Neuron (in vitro differentiated cells): Measurements from ENCODE around the gene DDHD1.

Experiments
- H2AFZ ChIP-seq: one replicate; pipeline ENCODE4 v1.6.1; 2013; ENCODE audit warnings: low read depth, mild to moderate bottlenecking, inconsistent platforms, low read length, moderate library complexity
- H3K27me3 ChIP-seq: one replicate; pipeline ENCODE4 v1.6.1; 2013; ENCODE audit warnings: low read length; ENCODE audit not compliant: insufficient read depth
- H3K36me3 ChIP-seq: one replicate; pipeline ENCODE4 v1.6.1; 2013; ENCODE audit warnings: low read length; ENCODE audit not compliant: insufficient read depth
- H3K4me1 ChIP-seq: one replicate; pipeline ENCODE4 v1.6.1; 2013; ENCODE audit warnings: low read length; ENCODE audit not compliant: insufficient read depth
- H3K4me3 ChIP-seq: 2 replicates; pipeline ENCODE4 v1.5.1; 2013; ENCODE audit warnings: mild to moderate bottlenecking, low read length, moderate library complexity
- H3K9me3 ChIP-seq: one replicate; pipeline ENCODE4 v1.6.1; 2013; ENCODE audit warnings: low read length

Gene DDHD1

DNA sequence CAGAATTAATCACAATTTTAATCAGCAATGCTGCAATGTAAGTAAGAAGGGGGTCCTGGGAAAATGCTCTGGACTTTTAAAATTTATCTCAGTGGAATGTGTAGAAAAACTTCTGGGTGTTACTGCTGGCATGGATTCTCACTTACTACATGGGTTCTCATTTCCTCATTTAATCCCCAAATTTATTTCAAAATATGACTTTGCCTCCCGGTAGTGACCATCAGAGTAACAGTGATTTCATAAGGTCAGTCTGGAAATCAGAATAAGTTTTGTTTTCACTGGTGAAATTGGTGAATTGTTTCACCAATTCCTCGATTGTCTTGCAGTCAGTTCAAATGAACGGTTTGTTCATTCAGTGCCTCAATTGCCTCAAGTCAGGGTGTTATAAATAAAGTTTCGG lies 22.3 kb upstream of the DDHD1 start:
- Histone ChIP-seq H3K36me3 (no peaks in the 10 kb centered on the region), H3K4me1 (peaks cover 5% of the 10 kb centered on the region), H3K27me3 (no peaks in the 10 kb centered on the region), H3K4me3 (no peak overlapping the region), H3K9me3 (no peaks in the 10 kb centered on the region), H2AFZ (no peak overlapping the region)

DNA sequence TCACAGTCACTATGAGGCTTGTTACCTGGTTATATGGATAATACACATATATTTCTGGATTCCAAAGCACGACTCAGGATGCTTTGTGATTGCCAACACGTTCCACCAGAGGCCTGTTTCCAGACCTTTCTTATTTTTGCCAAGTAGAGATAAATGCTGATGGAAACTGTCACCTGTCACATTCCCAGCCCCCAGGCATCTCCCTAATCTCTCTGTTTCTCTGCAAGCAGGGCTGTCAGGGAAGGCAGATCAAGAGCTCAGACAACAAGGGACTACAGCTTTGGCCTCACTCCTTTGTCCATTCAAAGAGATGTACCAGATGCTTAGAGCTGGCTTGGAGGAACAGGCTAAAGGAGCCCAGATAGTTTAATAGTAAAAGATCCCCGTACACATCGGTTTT lies 21.8 kb upstream of the DDHD1 start:
- H3K36me3 ChIP-seq: no peaks in the 10 kb centered on the region
- H3K27me3 ChIP-seq: no peaks in the 10 kb centered on the region
- H3K4me3 ChIP-seq: no peak overlapping the region
- H3K4me1 ChIP-seq: peaks cover 5% of the 10 kb centered on the region
- H3K9me3 ChIP-seq: no peaks in the 10 kb centered on the region
- no peak overlapping the region for H2AFZ ChIP-seq

- H2AFZ ChIP-seq: no peak overlapping the region
- no peaks in the 10 kb centered on the region for H3K4me1 ChIP-seq
- peaks cover 3% of the 10 kb centered on the region for H3K9me3 ChIP-seq
- no peak overlapping the region for H3K4me3 ChIP-seq
- no peaks in the 10 kb centered on the region for H3K36me3 ChIP-seq
- H3K27me3 ChIP-seq: no peaks in the 10 kb centered on the region
Observed at GRCh38 chr14:53168786-53169185, 15.7 kb upstream of the DDHD1 start.

DNA sequence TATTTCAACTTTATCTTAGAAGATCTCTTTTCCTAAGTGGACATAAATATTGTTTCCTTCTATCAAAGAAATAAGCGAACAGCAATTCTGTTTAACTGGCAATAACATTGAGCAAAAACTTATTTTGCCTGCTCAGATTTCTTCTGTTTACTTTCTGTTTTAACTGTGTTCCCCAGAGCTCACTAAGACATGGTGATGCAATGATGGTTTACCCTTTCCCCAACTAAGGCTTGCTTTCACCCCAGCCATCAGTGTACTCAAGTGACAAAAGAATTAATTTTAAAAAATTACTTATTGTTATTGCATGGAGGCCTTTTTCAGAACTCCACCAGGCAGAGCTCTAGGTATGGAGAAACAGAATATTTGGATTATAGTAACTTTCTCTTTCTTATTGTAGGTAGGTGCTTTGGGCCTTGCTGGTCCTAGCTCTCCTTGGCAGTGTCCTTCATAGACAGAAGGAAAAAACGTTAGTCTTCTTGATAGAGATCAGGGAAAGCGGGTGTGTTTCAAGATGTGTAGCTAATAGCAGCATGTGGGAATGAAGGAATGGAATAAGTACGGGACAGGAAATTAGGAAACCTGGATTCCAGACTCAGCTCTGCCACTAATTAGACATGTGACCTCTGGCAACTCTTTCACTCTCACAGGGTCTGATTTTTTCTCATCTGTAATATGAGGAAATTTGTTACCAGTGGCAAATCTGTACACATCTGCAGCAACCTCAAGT lies 14.6 kb upstream of the DDHD1 start:
- H3K4me1 ChIP-seq: no peaks in the 10 kb centered on the region

DNA sequence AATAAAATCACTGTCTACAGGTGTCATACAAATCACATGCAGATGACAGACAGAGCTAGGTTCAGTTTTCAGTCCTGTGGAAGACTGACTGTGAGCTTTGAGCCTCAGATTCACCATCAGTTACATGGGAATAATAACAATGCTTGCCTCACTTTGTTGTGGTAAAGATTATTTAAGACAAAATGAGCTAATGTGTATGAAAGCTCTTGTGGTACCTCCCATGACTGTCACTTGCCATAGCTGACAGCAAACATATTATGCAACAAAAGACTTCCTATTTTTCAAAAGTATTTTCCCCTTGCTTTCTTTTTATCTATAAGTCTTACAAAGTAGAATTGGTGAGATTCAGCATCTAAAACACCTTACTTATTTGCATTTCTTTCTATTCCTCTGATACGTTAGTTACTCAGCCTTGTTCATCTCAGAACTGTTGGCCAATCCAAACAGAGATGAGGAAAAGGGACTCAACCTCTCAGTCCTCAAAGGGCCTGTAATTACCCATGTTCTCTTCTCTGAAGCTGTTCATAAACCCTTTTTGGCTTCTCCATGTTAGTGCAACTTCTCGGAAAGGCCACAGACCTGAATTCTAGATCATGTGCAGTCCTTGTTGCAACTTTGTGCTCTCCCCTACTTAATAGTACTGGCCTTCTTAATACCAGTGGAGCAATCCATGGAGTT lies 8.8 kb upstream of the DDHD1 start:
- H3K4me3 ChIP-seq: no peak overlapping the region
- no peaks in the 10 kb centered on the region for H3K4me1 ChIP-seq
- no peaks in the 10 kb centered on the region for H3K36me3 ChIP-seq
- H3K27me3 ChIP-seq: no peaks in the 10 kb centered on the region
- no peak overlapping the region for H2AFZ ChIP-seq
- H3K9me3 ChIP-seq: peaks cover 4% of the 10 kb centered on the region

More for the DNA sequence above, 14.6 kb upstream of the DDHD1 start:
- no peaks in the 10 kb centered on the region for H3K36me3 ChIP-seq
- no peak overlapping the region for H3K4me3 ChIP-seq
- H3K9me3 ChIP-seq: peaks cover 4% of the 10 kb centered on the region
- no peak overlapping the region for H2AFZ ChIP-seq
- no peaks in the 10 kb centered on the region for H3K27me3 ChIP-seq

- H3K36me3 ChIP-seq: no peaks in the 10 kb centered on the region
- H3K4me1 ChIP-seq: peaks cover 8% of the 10 kb centered on the region
- no peaks in the 10 kb centered on the region for H3K9me3 ChIP-seq
- H2AFZ ChIP-seq: no peak overlapping the region
- no peak overlapping the region for H3K4me3 ChIP-seq
- H3K27me3 ChIP-seq: no peaks in the 10 kb centered on the region
Observed at GRCh38 chr14:53156238-53156637, 3.1 kb upstream of the DDHD1 start.

GRCh38 chr14:53153702-53154112 lies 584 bp upstream of the DDHD1 start:
- H3K4me1 ChIP-seq: peaks cover 20% of the 10 kb centered on the region
- H3K9me3 ChIP-seq: no peaks in the 10 kb centered on the region
- no peaks in the 10 kb centered on the region for H3K36me3 ChIP-seq
- H3K4me3 ChIP-seq: peak overlapping the region; percentile 66
- H3K27me3 ChIP-seq: no peaks in the 10 kb centered on the region
- H2AFZ ChIP-seq: peak overlapping the region; percentile 36

GRCh38 chr14:53152184-53152886 lies 788 bp downstream of the DDHD1 start:
- H3K9me3 ChIP-seq: no peaks in the 10 kb centered on the region
- H3K4me3 ChIP-seq: peak overlapping the region; percentile 66
- no peaks in the 10 kb centered on the region for H3K27me3 ChIP-seq
- H3K4me1 ChIP-seq: peaks cover 20% of the 10 kb centered on the region
- peak overlapping the region; percentile 36 for H2AFZ ChIP-seq
- no peaks in the 10 kb centered on the region for H3K36me3 ChIP-seq

GRCh38 chr14:53151523-53152183 lies 1.5 kb downstream of the DDHD1 start:
- no peaks in the 10 kb centered on the region for H3K9me3 ChIP-seq
- H3K36me3 ChIP-seq: no peaks in the 10 kb centered on the region
- peaks cover 20% of the 10 kb centered on the region for H3K4me1 ChIP-seq
- peak overlapping the region; percentile 36 for H2AFZ ChIP-seq
- H3K4me3 ChIP-seq: peak overlapping the region; percentile 66
- no peaks in the 10 kb centered on the region for H3K27me3 ChIP-seq

GRCh38 chr14:53149668-53150316 lies 3.3 kb downstream of the DDHD1 start:
- Histone ChIP-seq H3K9me3 (peaks cover under 1% of the 10 kb centered on the region), H3K4me1 (peaks cover 20% of the 10 kb centered on the region), H3K27me3 (no peaks in the 10 kb centered on the region), H3K4me3 (peak overlapping the region; percentile 66), H3K36me3 (no peaks in the 10 kb centered on the region), H2AFZ (no peak overlapping the region)

- Histone ChIP-seq H3K27me3 (no peaks in the 10 kb centered on the region), H3K36me3 (no peaks in the 10 kb centered on the region), H3K4me1 (peaks cover 18% of the 10 kb centered on the region), H2AFZ (no peak overlapping the region), H3K9me3 (peaks cover 2% of the 10 kb centered on the region), H3K4me3 (no peak overlapping the region)
Observed at GRCh38 chr14:53148671-53149070, 4.5 kb downstream of the DDHD1 start.

DNA sequence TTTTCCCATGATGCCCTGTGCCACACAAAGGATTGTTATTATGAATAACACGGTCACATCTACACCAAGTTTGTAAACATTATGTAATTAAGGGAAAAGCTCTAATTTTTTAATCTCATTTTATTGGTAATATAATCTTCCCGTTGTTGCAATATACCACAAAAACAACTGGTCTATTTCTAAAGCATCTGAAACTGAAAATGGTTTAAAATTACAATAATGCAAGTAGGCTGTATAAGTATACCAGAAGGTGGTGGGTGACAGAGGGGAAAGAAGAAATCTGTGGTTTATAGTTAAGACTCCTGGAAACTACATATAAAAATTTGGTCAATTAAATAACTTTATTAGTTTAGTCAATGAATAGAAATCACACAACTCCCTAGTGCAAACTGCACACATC lies 5.2 kb downstream of the DDHD1 start:
- H3K4me1 ChIP-seq: peaks cover 14% of the 10 kb centered on the region
- peaks cover 6% of the 10 kb centered on the region for H3K9me3 ChIP-seq
- H2AFZ ChIP-seq: no peak overlapping the region
- H3K27me3 ChIP-seq: no peaks in the 10 kb centered on the region
- H3K4me3 ChIP-seq: no peak overlapping the region
- no peaks in the 10 kb centered on the region for H3K36me3 ChIP-seq
